NCI-H446 treated with DMSO at 0.1 percent for 48 hours (cell line): ENCODE measurements around the gene KCNIP1.

Source experiments
- DNase-seq: peaks from one replicate; lab custom pipeline; 2025; lab: John Stamatoyannopoulos, UW

Gene KCNIP1

DNA sequence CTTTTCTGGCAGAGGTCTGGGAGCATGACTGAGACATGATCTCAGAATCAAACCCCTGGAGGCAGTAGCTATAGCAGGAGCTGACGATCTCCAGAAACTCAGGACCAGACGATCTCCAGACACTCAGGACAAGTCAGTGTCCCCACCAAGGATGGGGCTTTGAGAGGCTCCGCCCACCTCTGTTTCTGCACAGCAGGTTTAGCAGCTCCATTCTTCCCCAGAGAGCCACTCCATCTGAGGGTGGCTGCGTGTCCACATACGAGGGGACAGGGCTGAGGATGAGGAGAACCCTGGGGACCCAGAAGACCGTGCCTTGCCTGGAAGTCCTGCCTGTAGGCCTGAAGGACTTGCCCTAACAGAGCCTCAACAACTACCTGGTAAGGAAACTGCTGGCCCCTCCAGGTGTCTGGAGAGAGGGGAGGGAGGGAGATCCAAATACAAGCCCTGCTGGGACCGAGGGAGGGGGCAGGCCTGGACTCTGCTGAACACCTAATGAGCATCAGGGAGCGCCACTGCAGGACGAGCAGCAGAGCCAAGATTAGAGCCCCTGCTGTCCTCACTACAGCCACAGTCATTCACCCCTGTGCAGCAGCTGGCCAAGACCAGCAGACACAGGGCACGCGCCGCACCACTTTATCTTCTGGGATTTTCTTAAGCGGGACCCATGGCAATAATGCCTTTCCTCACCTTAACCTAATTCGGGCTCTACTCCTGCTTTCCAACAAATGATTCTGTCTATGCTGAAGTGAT lies 279.9 kb downstream of the KCNIP1 start, which contains the start of gene GABRP:
Gene GABRP, plus strand, starts transcription at position 228 of the 750 bp plus-strand sequence. CDS start 4,891 bp downstream, outside the sequence.
- no peak for DNase-seq

DNA sequence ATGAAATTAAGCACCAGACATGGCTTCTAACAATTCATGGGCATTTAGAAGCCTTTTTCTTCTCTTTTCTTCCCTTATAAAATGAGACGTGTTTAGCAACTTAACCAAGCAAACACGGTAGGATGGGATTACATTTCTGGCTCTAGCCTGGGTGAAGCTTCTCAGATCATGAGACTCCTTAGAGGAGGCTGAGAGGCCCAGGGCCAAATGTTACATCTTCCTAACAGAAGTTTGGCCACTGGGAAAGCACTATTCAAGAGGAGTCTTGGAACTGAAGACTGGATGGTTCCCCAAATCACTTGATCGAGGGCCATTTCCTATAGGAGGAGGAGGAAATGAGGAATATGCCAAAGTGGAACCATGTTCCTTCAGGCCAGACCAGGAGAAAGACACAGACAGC lies 281.6 kb downstream of the KCNIP1 start:
- peak; percentile 75 for DNase-seq
